Colonic mucosa (tissue), 4 donors: ENCODE data around the gene XRRA1. TPM values are rescaled to one million over a fixed set of nuclear protein-coding genes. Genes with fewer than 3 reads are reported as not detected.

Experiments
- DNase-seq: peaks from one replicate; pipeline ENCODE4 v3.0.0-alpha.2; 2020
- H3K27ac ChIP-seq: fragments of 200-600 bp; one replicate; pipeline ENCODE4 v1.8.0; 2021
- H3K27me3 ChIP-seq: fragments of 200-600 bp; one replicate; pipeline ENCODE4 v1.8.0; 2021
- H3K36me3 ChIP-seq: fragments of 200-600 bp; one replicate; pipeline ENCODE4 v1.8.0; 2021
- H3K4me1 ChIP-seq: fragments of 200-600 bp; one replicate; pipeline ENCODE4 v1.8.0; 2021; ENCODE audit warnings: mild to moderate bottlenecking
- H3K4me3 ChIP-seq: fragments of 200-600 bp; one replicate; pipeline ENCODE4 v1.8.0; 2021
- H3K9ac ChIP-seq, 2 donors: one replicate each; pipeline ENCODE4 v1.7.0; 2013; ENCODE audit warnings: control low read depth in 2 of 2, low read depth in 2 of 2, low read length in 2 of 2
- H3K9me3 ChIP-seq: fragments of 200-600 bp; one replicate; pipeline ENCODE4 v1.8.0; 2021
- CTCF ChIP-seq: fragments of 200-600 bp; IDR thresholded peaks from one replicate; pipeline ENCODE4 v1.8.0; 2022; ENCODE audit warnings: antibody characterized with exemption, mild to moderate bottlenecking
- intact Hi-C: fragments of 100-400 bp; cut with DNase I; formaldehyde crosslinking; loops from one replicate; pipeline ENCODE4 v1.14.1; 2022
- total RNA-seq, 2 donors: library from RNA; stranded (reverse); fragmentation: NEBNext Ultra II Directional in 1 of 2; extraction: Animal tissue kit (Norgen Biotek cat#: 25700) in 1 of 2; gene quantifications; one replicate each; pipeline ENCODE4 v1.2.1, GENCODE V29; 2021
- donor health status: healthy.
- donor health status: DM: no; HTN: no; CAD: no.
- donor health status: DM: no; HTN: no; CAD: no.

The XRRA1 gene
- total RNA-seq, 2 donors from 2014 or later, result 5.1 to 6.6 TPM

- Histone ChIP-seq H3K4me1 (no peaks in the 10 kb centered on the region), H3K36me3 (no peaks in the 10 kb centered on the region), H3K9me3 (no peaks in the 10 kb centered on the region), H3K27me3 (no peaks in the 10 kb centered on the region), H3K9ac (no peak overlapping the region), H3K4me3 (no peak overlapping the region), H3K27ac (no peak overlapping the region)
- no peak for TF ChIP-seq CTCF
- intact Hi-C loops, result no loop called here
- DNase-seq, result no peak
Measured at GRCh38 chr11:74806267-74806666, 142.6 kb downstream of the XRRA1 start.

GRCh38 chr11:74791333-74792100 is 157.4 kb downstream of the XRRA1 start:
- Histone ChIP-seq H3K27ac (no peak overlapping the region), H3K36me3 (peaks cover 8% of the 10 kb centered on the region), H3K9ac (no peak overlapping the region), H3K4me1 (no peaks in the 10 kb centered on the region), H3K27me3 (no peaks in the 10 kb centered on the region), H3K9me3 (no peaks in the 10 kb centered on the region), H3K4me3 (no peak overlapping the region)
- intact Hi-C loops, result no loop called here
- no peak for TF ChIP-seq CTCF
- DNase-seq, result no peak

Other genes with a start within 250 kb of the XRRA1 start
- 10 to 100 TPM in 1 of 2 donors, under 1 TPM in 1; 0.42 to 26.5 TPM for gene CHRDL2, start 217.7 kb downstream of the XRRA1 start, total RNA-seq
- 10 to 100 TPM; 12.4 to 13.2 TPM for gene RNF169, start 200.2 kb downstream of the XRRA1 start, total RNA-seq
- gene SPCS2, start 175 bp upstream of the XRRA1 start, total RNA-seq, result 100 to 1,000 TPM; 147 to 180 TPM
- gene NEU3, start 39.8 kb upstream of the XRRA1 start, total RNA-seq, result 1 to 10 TPM; 3.3 to 8.1 TPM
- not detected for gene OR2AT4, start 147.8 kb upstream of the XRRA1 start, total RNA-seq
- gene SLCO2B1, start 202.0 kb upstream of the XRRA1 start, total RNA-seq, result 10 to 100 TPM; 37.6 to 50.3 TPM